ENCODE results near the gene SYTL2.

Gene SYTL2

GRCh38 chr11:85699957-85700741 lies 110.8 kb downstream of the SYTL2 start:
- H3K27ac ChIP-seq (ENCODE audit: low read depth in 2 of 2, low read length in 2 of 2) = no peak overlapping the region
- no peaks in the 10 kb centered on the region for H3K27me3 ChIP-seq (ENCODE audit: control insufficient read depth in 2 of 2, insufficient read depth in 2 of 2, low read length in 2 of 2)
- peaks cover 21 to 29% of the 10 kb centered on the region in 2 donors for H3K36me3 ChIP-seq (ENCODE audit: control insufficient read depth in 2 of 2, insufficient read depth in 2 of 2, low read length in 2 of 2)
- no peak overlapping the region for H3K4me3 ChIP-seq (ENCODE audit: low read length in 2 of 2)
- no peak overlapping the region for H3K9ac ChIP-seq (ENCODE audit: low read depth in 1 of 2, low read length in 2 of 2)
- H3K9me3 ChIP-seq (ENCODE audit: control insufficient read depth in 2 of 2, low read length in 2 of 2) = no peaks in the 10 kb centered on the region
- H3K4me1 ChIP-seq (ENCODE audit: control insufficient read depth in 2 of 2, insufficient read depth in 2 of 2, low read length in 2 of 2) = peaks cover 0 to 3% of the 10 kb centered on the region in 2 donors

GRCh38 chr11:85698195-85698594 lies 112.7 kb downstream of the SYTL2 start:
- Histone ChIP-seq H3K36me3 (ENCODE audit: control insufficient read depth in 2 of 2, insufficient read depth in 2 of 2, low read length in 2 of 2) (peaks cover 28 to 35% of the 10 kb centered on the region in 2 donors), H3K4me3 (ENCODE audit: low read length in 2 of 2) (no peak overlapping the region), H3K4me1 (ENCODE audit: control insufficient read depth in 2 of 2, insufficient read depth in 2 of 2, low read length in 2 of 2) (peaks cover 0 to 3% of the 10 kb centered on the region in 2 donors), H3K27me3 (ENCODE audit: control insufficient read depth in 2 of 2, insufficient read depth in 2 of 2, low read length in 2 of 2) (no peaks in the 10 kb centered on the region), H3K9me3 (ENCODE audit: control insufficient read depth in 2 of 2, low read length in 2 of 2) (no peaks in the 10 kb centered on the region), H3K9ac (ENCODE audit: low read depth in 1 of 2, low read length in 2 of 2) (no peak overlapping the region), H3K27ac (ENCODE audit: low read depth in 2 of 2, low read length in 2 of 2) (no peak overlapping the region)

- Histone ChIP-seq H3K36me3 (ENCODE audit: control insufficient read depth in 2 of 2, insufficient read depth in 2 of 2, low read length in 2 of 2) (peaks cover 31 to 39% of the 10 kb centered on the region in 2 donors), H3K4me1 (ENCODE audit: control insufficient read depth in 2 of 2, insufficient read depth in 2 of 2, low read length in 2 of 2) (peaks cover 0 to 3% of the 10 kb centered on the region in 2 donors), H3K27ac (ENCODE audit: low read depth in 2 of 2, low read length in 2 of 2) (no peak overlapping the region), H3K4me3 (ENCODE audit: low read length in 2 of 2) (no peak overlapping the region), H3K27me3 (ENCODE audit: control insufficient read depth in 2 of 2, insufficient read depth in 2 of 2, low read length in 2 of 2) (no peaks in the 10 kb centered on the region), H3K9ac (ENCODE audit: low read depth in 1 of 2, low read length in 2 of 2) (no peak overlapping the region), H3K9me3 (ENCODE audit: control insufficient read depth in 2 of 2, low read length in 2 of 2) (no peaks in the 10 kb centered on the region)
Observed at GRCh38 chr11:85697747-85698146, 113.2 kb downstream of the SYTL2 start.

GRCh38 chr11:85695546-85695945 lies 115.4 kb downstream of the SYTL2 start:
- no peak overlapping the region for H3K27ac ChIP-seq (ENCODE audit: low read depth in 2 of 2, low read length in 2 of 2)
- no peaks in the 10 kb centered on the region for H3K9me3 ChIP-seq (ENCODE audit: control insufficient read depth in 2 of 2, low read length in 2 of 2)
- H3K4me3 ChIP-seq (ENCODE audit: low read length in 2 of 2) = no peak overlapping the region
- H3K9ac ChIP-seq (ENCODE audit: low read depth in 1 of 2, low read length in 2 of 2) = no peak overlapping the region
- peaks cover 28 to 46% of the 10 kb centered on the region in 2 donors for H3K36me3 ChIP-seq (ENCODE audit: control insufficient read depth in 2 of 2, insufficient read depth in 2 of 2, low read length in 2 of 2)
- no peaks in the 10 kb centered on the region for H3K27me3 ChIP-seq (ENCODE audit: control insufficient read depth in 2 of 2, insufficient read depth in 2 of 2, low read length in 2 of 2)
- peaks cover 0 to 3% of the 10 kb centered on the region in 2 donors for H3K4me1 ChIP-seq (ENCODE audit: control insufficient read depth in 2 of 2, insufficient read depth in 2 of 2, low read length in 2 of 2)

GRCh38 chr11:85694385-85694980 lies 116.5 kb downstream of the SYTL2 start:
- no peaks in the 10 kb centered on the region for H3K4me1 ChIP-seq (ENCODE audit: control insufficient read depth in 2 of 2, insufficient read depth in 2 of 2, low read length in 2 of 2)

GRCh38 chr11:85685820-85686459 lies 125.0 kb downstream of the SYTL2 start, which contains the start of gene CCDC89:
Gene CCDC89, minus strand, starts transcription at chr11:85686195. Its CDS starts 65 bp downstream, at chr11:85686130.
- Histone ChIP-seq H3K27ac (ENCODE audit: low read depth in 2 of 2, low read length in 2 of 2) (peak within 1 kb of the TSS; percentile 6 to 61), H3K27me3 (ENCODE audit: control insufficient read depth in 2 of 2, insufficient read depth in 2 of 2, low read length in 2 of 2) (no peaks in the 10 kb centered on the region), H3K4me3 (ENCODE audit: low read length in 2 of 2) (peak within 1 kb of the TSS; percentile 45 to 63), H3K4me1 (ENCODE audit: control insufficient read depth in 2 of 2, insufficient read depth in 2 of 2, low read length in 2 of 2) (no peaks in the 10 kb centered on the region), H3K36me3 (ENCODE audit: control insufficient read depth in 2 of 2, insufficient read depth in 2 of 2, low read length in 2 of 2) (peaks cover 4 to 5% of the 10 kb centered on the region in 2 donors), H3K9me3 (ENCODE audit: control insufficient read depth in 2 of 2, low read length in 2 of 2) (no peaks in the 10 kb centered on the region), H3K9ac (ENCODE audit: low read depth in 1 of 2, low read length in 2 of 2) (no peak within 1 kb of the TSS)

More at GRCh38 chr11:85694385-85694980, 116.5 kb downstream of the SYTL2 start:
- H3K27ac ChIP-seq (ENCODE audit: low read depth in 2 of 2, low read length in 2 of 2) = no peak overlapping the region
- H3K27me3 ChIP-seq (ENCODE audit: control insufficient read depth in 2 of 2, insufficient read depth in 2 of 2, low read length in 2 of 2) = no peaks in the 10 kb centered on the region
- no peak overlapping the region for H3K9ac ChIP-seq (ENCODE audit: low read depth in 1 of 2, low read length in 2 of 2)
- H3K4me3 ChIP-seq (ENCODE audit: low read length in 2 of 2) = no peak overlapping the region
- peaks cover 30 to 47% of the 10 kb centered on the region in 2 donors for H3K36me3 ChIP-seq (ENCODE audit: control insufficient read depth in 2 of 2, insufficient read depth in 2 of 2, low read length in 2 of 2)
- no peaks in the 10 kb centered on the region for H3K9me3 ChIP-seq (ENCODE audit: control insufficient read depth in 2 of 2, low read length in 2 of 2)

GRCh38 chr11:85685125-85685819 lies 125.7 kb downstream of the SYTL2 start:
- Histone ChIP-seq H3K36me3 (ENCODE audit: control insufficient read depth in 2 of 2, insufficient read depth in 2 of 2, low read length in 2 of 2) (peaks cover 1 to 4% of the 10 kb centered on the region in 2 donors), H3K27me3 (ENCODE audit: control insufficient read depth in 2 of 2, insufficient read depth in 2 of 2, low read length in 2 of 2) (no peaks in the 10 kb centered on the region), H3K27ac (ENCODE audit: low read depth in 2 of 2, low read length in 2 of 2) (peak overlapping the region; percentile 6 to 61), H3K9ac (ENCODE audit: low read depth in 1 of 2, low read length in 2 of 2) (no peak overlapping the region), H3K4me1 (ENCODE audit: control insufficient read depth in 2 of 2, insufficient read depth in 2 of 2, low read length in 2 of 2) (no peaks in the 10 kb centered on the region), H3K9me3 (ENCODE audit: control insufficient read depth in 2 of 2, low read length in 2 of 2) (no peaks in the 10 kb centered on the region), H3K4me3 (ENCODE audit: low read length in 2 of 2) (peak overlapping the region; percentile 45 to 63)

- Histone ChIP-seq H3K4me3 (ENCODE audit: low read length in 2 of 2) (peak overlapping the region; percentile 55 to 65), H3K9me3 (ENCODE audit: control insufficient read depth in 2 of 2, low read length in 2 of 2) (no peaks in the 10 kb centered on the region), H3K4me1 (ENCODE audit: control insufficient read depth in 2 of 2, insufficient read depth in 2 of 2, low read length in 2 of 2) (no peaks in the 10 kb centered on the region), H3K36me3 (ENCODE audit: control insufficient read depth in 2 of 2, insufficient read depth in 2 of 2, low read length in 2 of 2) (no peaks in the 10 kb centered on the region), H3K9ac (ENCODE audit: low read depth in 1 of 2, low read length in 2 of 2) (peak overlapping the region; percentile 42 to 55), H3K27me3 (ENCODE audit: control insufficient read depth in 2 of 2, insufficient read depth in 2 of 2, low read length in 2 of 2) (no peaks in the 10 kb centered on the region), H3K27ac (ENCODE audit: low read depth in 2 of 2, low read length in 2 of 2) (no peak overlapping the region)
Observed at GRCh38 chr11:85682330-85683305, 128.3 kb downstream of the SYTL2 start.

- Histone ChIP-seq H3K27me3 (ENCODE audit: control insufficient read depth in 2 of 2, insufficient read depth in 2 of 2, low read length in 2 of 2) (no peaks in the 10 kb centered on the region), H3K4me3 (ENCODE audit: low read length in 2 of 2) (no peak overlapping the region), H3K27ac (ENCODE audit: low read depth in 2 of 2, low read length in 2 of 2) (no peak overlapping the region), H3K9me3 (ENCODE audit: control insufficient read depth in 2 of 2, low read length in 2 of 2) (no peaks in the 10 kb centered on the region), H3K9ac (ENCODE audit: low read depth in 1 of 2, low read length in 2 of 2) (no peak overlapping the region), H3K4me1 (ENCODE audit: control insufficient read depth in 2 of 2, insufficient read depth in 2 of 2, low read length in 2 of 2) (no peaks in the 10 kb centered on the region), H3K36me3 (ENCODE audit: control insufficient read depth in 2 of 2, insufficient read depth in 2 of 2, low read length in 2 of 2) (no peaks in the 10 kb centered on the region)
Observed at GRCh38 chr11:85680897-85681296, 130.0 kb downstream of the SYTL2 start.

All from mucosa of rectum (tissue), 2 donors.